Upper lobe of left lung (tissue), 6 donors: ENCODE results near the gene DLG2. TPM values are rescaled to one million over a fixed set of nuclear protein-coding genes. Genes with fewer than 3 reads are reported as not detected.

Experiments used
- ATAC-seq, 2 donors: fragments of 200-7000 bp; cut with Tn5 transposase; one replicate each; pipeline ENCODE4 v1.9.1; 2022; ENCODE audit warnings: mild to moderate bottlenecking in 2 of 2, moderate library complexity in 2 of 2; ENCODE audit not compliant: low FRiP score in 2 of 2
- DNase-seq, 2 donors: peaks; one replicate each; pipeline ENCODE4 v3.0.0-alpha.2; 2019 to 2020
- H3K27ac ChIP-seq, 4 donors: fragments of 200-600 bp; sonication (generic); one replicate each; pipeline ENCODE4 v1.5.1; 2016 to 2019
- H3K27me3 ChIP-seq, 4 donors: fragments of 200-600 bp; sonication (generic); one replicate each; pipeline ENCODE4 v1.5.1; 2017 to 2019
- H3K36me3 ChIP-seq, 4 donors: fragments of 200-600 bp; sonication (generic); one replicate each; pipeline ENCODE4 v1.5.1; 2016 to 2019
- H3K4me1 ChIP-seq, 4 donors: fragments of 200-600 bp; sonication (generic); one replicate each; pipeline ENCODE4 v1.5.1; 2018 to 2019
- H3K4me3 ChIP-seq, 4 donors: fragments of 200-600 bp; sonication (generic); one replicate each; pipeline ENCODE4 v1.5.1; 2017 to 2019; ENCODE audit warnings: mild to moderate bottlenecking in 2 of 4, moderate library complexity in 1 of 4
- H3K9me3 ChIP-seq, 4 donors: fragments of 200-600 bp; sonication (generic); one replicate each; pipeline ENCODE4 v1.5.1; 2018 to 2019
- EP300 ChIP-seq, 4 donors: sonication (generic); formaldehyde crosslinking; IDR thresholded peaks; one replicate each; pipeline ENCODE4 v1.5.1; 2017; ENCODE audit warnings: antibody characterized with exemption in 4 of 4, control low read depth in 2 of 4
- POLR2A ChIP-seq, 4 donors: fragments of 450-650 bp; IDR thresholded peaks; one replicate each; pipeline ENCODE4 v1.5.1; 2016 to 2017; ENCODE audit warnings: antibody characterized with exemption in 4 of 4, mild to moderate bottlenecking in 2 of 4
- POLR2AphosphoS5 ChIP-seq, 2 donors: sonication (generic); formaldehyde crosslinking; IDR thresholded peaks; one replicate each; pipeline ENCODE4 v1.5.1; 2017; ENCODE audit warnings: antibody characterized with exemption in 2 of 2
- WGBS, 2 donors: methylation state at CpG; one replicate each; pipeline ENCODE4 v1.1.5; 2017 to 2018; 5-methylcytosine and 5-hydroxymethylcytosine counted together
- total RNA-seq, 6 donors: library from RNA; depleted of rRNA in 4 of 6; stranded (reverse); fragments of >200 nt in 4 of 6; gene quantifications; one replicate each; pipeline versions ENCODE4 v1.1.0 to v1.2.1, GENCODE V29; 2016 to 2021
- TF ChIP-seq, protein P1 (sequence below), 6 experiments: fragments of 450-650 bp in 4 of 6; fragments of 200-600 bp in 2 of 6; sonication (generic) in 2 of 6; IDR thresholded peaks; one replicate each; pipeline ENCODE4 v1.5.1; 2016 to 2019; ENCODE audit warnings: antibody characterized with exemption in 6 of 6
- donor health status: DM: no; HTN: no; CAD: no; lungs with moderate emphysema.
- donor health status: DM: no; HTN: yes; CAD: no; lungs with severe emphysema.

Gene DLG2
- total RNA-seq, 6 donors from 2014 or later, result 3.4 to 37.7 (median 9.1) TPM

DNA sequence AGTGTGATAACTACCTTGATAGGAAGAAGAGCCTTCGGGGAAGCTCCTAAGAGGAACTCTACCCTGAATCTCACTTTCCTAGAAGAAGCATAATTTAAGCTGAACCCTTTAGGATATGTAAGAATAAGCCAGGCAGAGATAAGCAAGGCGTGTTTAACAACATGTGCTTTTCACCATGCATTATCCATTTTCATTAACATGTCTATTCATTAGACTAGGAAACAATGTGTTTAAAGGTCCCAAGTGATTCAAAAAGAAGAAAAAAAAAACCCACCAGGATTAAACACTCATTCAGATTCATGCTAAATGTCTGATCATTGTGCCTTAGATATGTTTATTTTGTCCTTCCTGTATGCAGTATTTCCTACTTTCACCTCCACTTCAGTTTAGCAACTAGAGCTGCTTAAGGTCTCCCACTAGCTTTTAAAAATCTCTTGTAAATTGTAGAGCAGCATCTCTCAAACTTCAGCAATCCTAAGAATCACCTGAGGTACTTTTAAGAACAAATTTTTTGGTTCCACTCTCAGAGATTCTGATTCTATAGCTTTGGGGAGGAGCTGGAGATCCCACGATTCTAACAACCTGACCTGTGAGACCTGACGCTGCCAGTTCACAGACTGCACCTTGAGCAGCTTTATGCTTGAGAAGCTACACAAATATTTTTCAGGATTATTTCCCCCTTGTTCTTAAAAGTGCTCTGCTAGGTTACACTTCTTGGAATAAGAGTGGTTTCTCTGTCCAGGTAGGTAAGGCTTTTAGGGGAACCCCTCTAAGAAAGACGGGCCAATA is 1385.6 kb downstream of the DLG2 start:
- no peak overlapping the region for H3K27ac ChIP-seq
- no peaks in the 10 kb centered on the region for H3K9me3 ChIP-seq
- no peaks in the 10 kb centered on the region for H3K36me3 ChIP-seq
- H3K27me3 ChIP-seq, result no peaks in the 10 kb centered on the region
- ATAC-seq (no peak), DNase-seq (no peak)
- no peak overlapping the region for H3K4me3 ChIP-seq
- 53 to 62% methylated on average over 5 of the region's 5 CpGs for WGBS, 2 donors
- peaks cover 0 to 4% (median 0%) of the 10 kb centered on the region in 4 donors for H3K4me1 ChIP-seq
- no peak for TF ChIP-seq POLR2AphosphoS5 (IDR thresholded peaks at IDR 0.05)
- TF ChIP-seq, protein P1, sequence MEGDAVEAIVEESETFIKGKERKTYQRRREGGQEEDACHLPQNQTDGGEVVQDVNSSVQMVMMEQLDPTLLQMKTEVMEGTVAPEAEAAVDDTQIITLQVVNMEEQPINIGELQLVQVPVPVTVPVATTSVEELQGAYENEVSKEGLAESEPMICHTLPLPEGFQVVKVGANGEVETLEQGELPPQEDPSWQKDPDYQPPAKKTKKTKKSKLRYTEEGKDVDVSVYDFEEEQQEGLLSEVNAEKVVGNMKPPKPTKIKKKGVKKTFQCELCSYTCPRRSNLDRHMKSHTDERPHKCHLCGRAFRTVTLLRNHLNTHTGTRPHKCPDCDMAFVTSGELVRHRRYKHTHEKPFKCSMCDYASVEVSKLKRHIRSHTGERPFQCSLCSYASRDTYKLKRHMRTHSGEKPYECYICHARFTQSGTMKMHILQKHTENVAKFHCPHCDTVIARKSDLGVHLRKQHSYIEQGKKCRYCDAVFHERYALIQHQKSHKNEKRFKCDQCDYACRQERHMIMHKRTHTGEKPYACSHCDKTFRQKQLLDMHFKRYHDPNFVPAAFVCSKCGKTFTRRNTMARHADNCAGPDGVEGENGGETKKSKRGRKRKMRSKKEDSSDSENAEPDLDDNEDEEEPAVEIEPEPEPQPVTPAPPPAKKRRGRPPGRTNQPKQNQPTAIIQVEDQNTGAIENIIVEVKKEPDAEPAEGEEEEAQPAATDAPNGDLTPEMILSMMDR (IDR thresholded peaks at IDR 0.05), result no peak
- no peak for TF ChIP-seq POLR2A (IDR thresholded peaks at IDR 0.05)
- TF ChIP-seq EP300 (IDR thresholded peaks at IDR 0.05), result no peak

DNA sequence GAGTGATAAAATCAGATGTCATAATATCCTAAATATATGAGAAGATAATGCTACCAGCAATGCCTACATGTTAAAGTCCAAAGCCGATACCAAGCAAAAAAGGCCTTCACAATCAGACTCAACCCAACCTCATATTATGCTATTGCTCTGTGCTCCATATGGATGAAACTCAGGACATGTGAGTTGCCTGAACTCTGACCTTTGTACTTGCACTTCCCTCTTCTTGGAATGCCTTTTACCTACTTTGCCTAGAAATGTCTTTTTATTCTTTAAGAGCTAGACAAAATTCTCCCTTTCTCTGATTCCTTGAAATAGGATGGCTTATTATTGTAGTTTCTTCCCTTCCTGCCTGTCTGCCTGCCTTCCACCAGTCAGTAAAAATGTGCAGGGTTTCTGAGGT is 1386.3 kb downstream of the DLG2 start:
- ATAC-seq (no peak), DNase-seq (no peak)
- Histone ChIP-seq H3K9me3 (no peaks in the 10 kb centered on the region), H3K27me3 (no peaks in the 10 kb centered on the region), H3K36me3 (no peaks in the 10 kb centered on the region), H3K27ac (no peak overlapping the region), H3K4me3 (no peak overlapping the region), H3K4me1 (peaks cover 0 to 4% (median 0%) of the 10 kb centered on the region in 4 donors)
- WGBS, 2 donors, result 92 to 100% methylated on average over 1 of the region's 1 CpG
- TF ChIP-seq POLR2AphosphoS5 (IDR thresholded peaks at IDR 0.05), result no peak
- TF ChIP-seq POLR2A (IDR thresholded peaks at IDR 0.05), result no peak

DNA sequence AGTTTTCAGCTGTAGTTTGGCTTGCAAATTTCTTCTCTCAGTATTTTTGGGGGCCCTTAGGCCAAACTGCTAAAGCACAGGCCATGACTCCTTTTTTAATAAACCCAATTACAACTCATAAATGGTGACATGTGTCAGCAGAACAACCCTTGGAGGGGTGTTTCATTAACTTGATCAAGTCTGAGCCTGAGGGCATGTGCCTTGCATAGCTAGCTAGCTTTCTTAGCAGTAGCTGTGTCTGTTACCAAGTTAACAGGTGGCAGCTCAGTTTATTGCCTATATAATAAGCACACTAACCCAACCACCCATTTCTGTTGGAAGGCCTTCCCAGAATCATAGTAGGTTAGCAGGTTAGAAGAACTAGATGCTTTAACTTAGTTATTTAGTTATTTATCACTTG is 1390.7 kb downstream of the DLG2 start:
- no peak overlapping the region for H3K27ac ChIP-seq
- no peak for ATAC-seq
- no peaks in the 10 kb centered on the region for H3K27me3 ChIP-seq
- no peaks in the 10 kb centered on the region for H3K4me1 ChIP-seq
- TF ChIP-seq, protein P1 (IDR thresholded peaks at IDR 0.05), result no peak
- TF ChIP-seq POLR2AphosphoS5 (IDR thresholded peaks at IDR 0.05), result no peak
- no peak for TF ChIP-seq POLR2A (IDR thresholded peaks at IDR 0.05)
- no peak for TF ChIP-seq EP300 (IDR thresholded peaks at IDR 0.05)
- H3K4me3 ChIP-seq, result no peak overlapping the region
- H3K9me3 ChIP-seq, result no peaks in the 10 kb centered on the region
- no peaks in the 10 kb centered on the region for H3K36me3 ChIP-seq
- no peak for DNase-seq

DNA sequence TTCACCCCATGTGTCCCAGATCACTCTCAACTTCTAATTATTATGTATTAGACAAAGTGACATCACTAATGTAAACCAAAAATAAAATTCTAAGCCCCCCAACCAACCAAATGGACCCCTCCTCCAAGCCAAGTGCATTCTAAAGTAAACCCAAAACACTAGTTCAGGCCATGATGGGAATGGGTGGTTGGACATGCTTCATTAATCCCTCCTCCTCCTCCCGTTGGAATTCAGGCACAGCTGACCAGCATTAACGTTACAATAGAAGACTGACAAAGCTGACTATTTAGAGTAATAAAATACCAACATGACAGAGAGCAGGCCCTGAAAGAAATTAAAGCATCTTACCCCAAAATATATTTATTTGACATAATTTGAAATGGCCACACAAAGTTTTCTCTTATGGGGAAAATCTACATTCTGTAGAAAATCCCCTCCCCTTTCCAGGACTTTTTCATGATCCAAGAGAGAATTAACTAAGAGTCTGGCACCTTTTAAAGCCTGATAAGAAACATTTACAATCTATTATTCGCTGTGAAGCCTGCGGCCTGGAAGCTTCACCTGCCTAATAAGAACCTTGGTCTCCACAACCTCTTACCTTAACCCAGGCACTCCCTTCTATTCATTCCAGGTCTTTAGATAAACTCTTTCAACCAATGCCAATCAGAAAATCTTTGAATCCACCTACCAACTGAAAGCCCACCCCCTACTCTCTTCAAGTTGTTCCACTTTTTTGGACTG is 1392.5 kb downstream of the DLG2 start:
- DNase-seq (no peak), ATAC-seq (no peak)
- H3K27me3 ChIP-seq, result no peaks in the 10 kb centered on the region
- H3K36me3 ChIP-seq, result no peaks in the 10 kb centered on the region
- TF ChIP-seq EP300 (IDR thresholded peaks at IDR 0.05) (no peak), POLR2A (IDR thresholded peaks at IDR 0.05) (no peak), POLR2AphosphoS5 (IDR thresholded peaks at IDR 0.05) (no peak)
- TF ChIP-seq, protein P1 (IDR thresholded peaks at IDR 0.05), result no peak
- H3K4me1 ChIP-seq, result no peaks in the 10 kb centered on the region
- 63 to 70% methylated on average over 4 of the region's 4 CpGs for WGBS, 2 donors
- H3K27ac ChIP-seq, result no peak overlapping the region
- H3K9me3 ChIP-seq, result no peaks in the 10 kb centered on the region
- no peak overlapping the region for H3K4me3 ChIP-seq

DNA sequence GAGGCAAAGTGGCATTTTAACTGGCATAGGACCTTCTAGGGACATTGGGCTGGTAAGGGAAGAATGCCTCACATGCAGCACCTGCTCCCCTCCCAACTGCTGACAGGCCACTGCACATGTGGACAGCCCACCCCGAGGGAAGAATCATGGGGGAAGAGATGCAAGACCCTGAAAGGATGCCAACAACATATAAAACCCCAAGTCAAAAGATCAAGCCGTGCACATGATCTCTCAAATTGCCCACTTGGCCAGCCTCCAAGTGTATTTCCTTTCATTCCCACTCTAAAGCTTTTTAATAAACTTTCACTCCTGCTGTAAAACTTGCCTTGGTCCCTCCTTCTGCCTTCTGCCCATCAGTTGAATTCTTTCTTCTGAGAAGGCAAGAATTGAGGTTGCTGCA is 1393.1 kb downstream of the DLG2 start:
- TF ChIP-seq, protein P1 (IDR thresholded peaks at IDR 0.05), result no peak
- TF ChIP-seq POLR2AphosphoS5 (IDR thresholded peaks at IDR 0.05), result no peak
- TF ChIP-seq POLR2A (IDR thresholded peaks at IDR 0.05), result no peak
- TF ChIP-seq EP300 (IDR thresholded peaks at IDR 0.05), result no peak
- 55 to 58% methylated on average over 2 of the region's 2 CpGs for WGBS, 2 donors
- no peak for ATAC-seq
- Histone ChIP-seq H3K4me1 (no peaks in the 10 kb centered on the region), H3K27ac (no peak overlapping the region), H3K4me3 (no peak overlapping the region), H3K9me3 (no peaks in the 10 kb centered on the region), H3K36me3 (no peaks in the 10 kb centered on the region), H3K27me3 (no peaks in the 10 kb centered on the region)
- no peak for DNase-seq
